ENCODE data around the gene YIF1A. TPM values are rescaled to one million over a fixed set of nuclear protein-coding genes. Genes with fewer than 3 reads are reported as not detected.

The YIF1A gene
- total and polyA plus RNA-seq, 2 experiments from 2014 or later = 132 to 265 TPM

DNA sequence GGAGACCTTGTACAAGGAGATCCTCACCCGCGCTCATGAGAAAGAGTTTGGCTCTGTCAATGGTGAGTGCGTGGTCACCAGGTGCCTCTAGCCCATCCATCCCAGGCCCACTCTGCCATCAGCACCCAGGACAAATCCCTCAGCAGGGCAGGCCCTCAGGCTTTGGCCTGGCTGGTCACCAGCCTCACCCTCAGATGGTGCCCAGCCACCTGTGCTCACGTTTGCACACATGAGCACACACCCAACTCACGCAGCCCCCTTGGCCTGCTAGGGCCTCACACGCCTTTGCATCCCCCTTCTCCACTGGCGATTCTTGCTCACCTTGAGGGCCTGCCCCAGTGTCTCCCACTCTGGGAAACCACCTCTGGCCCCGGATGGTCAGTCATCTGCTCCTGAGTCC lies 24.6 kb downstream of the YIF1A start:
- no peak overlapping the region for H3K27ac ChIP-seq
- 93% methylated on average over 8 of the region's 8 CpGs for WGBS (ENCODE audit: low lambda C conversion rate, missing lambda C conversion rate)
- no peak overlapping the region for H3K4me2 ChIP-seq
- no peaks in the 10 kb centered on the region for H3K36me3 ChIP-seq (replicated peaks; ENCODE audit: insufficient read depth, low read depth)
- no peak for DNase-seq (ENCODE audit: low spot score)
- H3K79me2 ChIP-seq = peaks cover 14% of the 10 kb centered on the region
- peaks cover 3% of the 10 kb centered on the region for H3K4me1 ChIP-seq (ENCODE audit: insufficient read depth)
- no peaks in the 10 kb centered on the region for H3K9me2 ChIP-seq (replicated peaks; ENCODE audit: insufficient read depth)
- no peak overlapping the region for H2AFZ ChIP-seq
- TF ChIP-seq, protein P1, sequence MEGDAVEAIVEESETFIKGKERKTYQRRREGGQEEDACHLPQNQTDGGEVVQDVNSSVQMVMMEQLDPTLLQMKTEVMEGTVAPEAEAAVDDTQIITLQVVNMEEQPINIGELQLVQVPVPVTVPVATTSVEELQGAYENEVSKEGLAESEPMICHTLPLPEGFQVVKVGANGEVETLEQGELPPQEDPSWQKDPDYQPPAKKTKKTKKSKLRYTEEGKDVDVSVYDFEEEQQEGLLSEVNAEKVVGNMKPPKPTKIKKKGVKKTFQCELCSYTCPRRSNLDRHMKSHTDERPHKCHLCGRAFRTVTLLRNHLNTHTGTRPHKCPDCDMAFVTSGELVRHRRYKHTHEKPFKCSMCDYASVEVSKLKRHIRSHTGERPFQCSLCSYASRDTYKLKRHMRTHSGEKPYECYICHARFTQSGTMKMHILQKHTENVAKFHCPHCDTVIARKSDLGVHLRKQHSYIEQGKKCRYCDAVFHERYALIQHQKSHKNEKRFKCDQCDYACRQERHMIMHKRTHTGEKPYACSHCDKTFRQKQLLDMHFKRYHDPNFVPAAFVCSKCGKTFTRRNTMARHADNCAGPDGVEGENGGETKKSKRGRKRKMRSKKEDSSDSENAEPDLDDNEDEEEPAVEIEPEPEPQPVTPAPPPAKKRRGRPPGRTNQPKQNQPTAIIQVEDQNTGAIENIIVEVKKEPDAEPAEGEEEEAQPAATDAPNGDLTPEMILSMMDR (IDR thresholded peaks at IDR 0.05; ENCODE audit: poor library complexity) = no peak
- TF ChIP-seq EZH2phosphoT487 (IDR thresholded peaks at IDR 0.05; ENCODE audit: low read depth, severe bottlenecking, unreplicated experiment) (no peak), EZH2 (IDR thresholded peaks at IDR 0.05; ENCODE audit: borderline replicate concordance) (no peak)
- no peaks in the 10 kb centered on the region for H3K27me3 ChIP-seq
- no peak overlapping the region for H3K4me3 ChIP-seq
- H3K9me3 ChIP-seq (ENCODE audit: low read depth) = no peaks in the 10 kb centered on the region
- H4K20me1 ChIP-seq (ENCODE audit: insufficient read depth, poor library complexity, severe bottlenecking) = peaks cover 3% of the 10 kb centered on the region

DNA sequence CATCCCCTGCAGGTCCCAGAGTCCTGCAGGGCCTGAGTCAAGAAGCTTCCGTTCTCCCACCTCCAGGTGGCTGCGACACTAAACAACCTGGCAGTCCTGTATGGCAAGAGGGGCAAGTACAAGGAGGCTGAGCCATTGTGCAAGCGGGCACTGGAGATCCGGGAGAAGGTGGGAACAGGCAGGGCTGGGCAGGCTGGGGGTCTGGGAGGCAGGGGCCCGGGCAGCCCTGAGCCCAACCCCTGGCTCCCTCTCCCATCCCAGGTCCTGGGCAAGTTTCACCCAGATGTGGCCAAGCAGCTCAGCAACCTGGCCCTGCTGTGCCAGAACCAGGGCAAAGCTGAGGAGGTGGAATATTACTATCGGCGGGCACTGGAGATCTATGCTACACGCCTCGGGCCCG lies 25.2 kb downstream of the YIF1A start:
- no peak overlapping the region for H3K4me2 ChIP-seq
- H4K20me1 ChIP-seq (ENCODE audit: insufficient read depth, poor library complexity, severe bottlenecking) = peaks cover 5% of the 10 kb centered on the region
- WGBS (ENCODE audit: low lambda C conversion rate, missing lambda C conversion rate) = 96% methylated on average over 7 of the region's 10 CpGs
- peaks cover 14% of the 10 kb centered on the region for H3K79me2 ChIP-seq
- H3K4me1 ChIP-seq (ENCODE audit: insufficient read depth) = peaks cover 6% of the 10 kb centered on the region
- H3K36me3 ChIP-seq (replicated peaks; ENCODE audit: insufficient read depth, low read depth) = no peaks in the 10 kb centered on the region
- no peak for DNase-seq (ENCODE audit: low spot score)
- no peak overlapping the region for H3K4me3 ChIP-seq
- no peaks in the 10 kb centered on the region for H3K9me3 ChIP-seq (ENCODE audit: low read depth)
- H3K27ac ChIP-seq = no peak overlapping the region
- H3K27me3 ChIP-seq = no peaks in the 10 kb centered on the region
- no peak overlapping the region for H2AFZ ChIP-seq
- no peaks in the 10 kb centered on the region for H3K9me2 ChIP-seq (replicated peaks; ENCODE audit: insufficient read depth)
- no peak for TF ChIP-seq EZH2phosphoT487 (IDR thresholded peaks at IDR 0.05; ENCODE audit: low read depth, severe bottlenecking, unreplicated experiment)
- TF ChIP-seq EZH2 (IDR thresholded peaks at IDR 0.05; ENCODE audit: borderline replicate concordance) = no peak
- TF ChIP-seq, protein P1 (IDR thresholded peaks at IDR 0.05; ENCODE audit: poor library complexity) = no peak

- Histone ChIP-seq H3K4me2 (no peak overlapping the region), H3K36me3 (replicated peaks; ENCODE audit: insufficient read depth, low read depth) (no peaks in the 10 kb centered on the region), H3K4me3 (no peak overlapping the region), H3K79me2 (peaks cover 17% of the 10 kb centered on the region), H3K9me2 (replicated peaks; ENCODE audit: insufficient read depth) (no peaks in the 10 kb centered on the region), H3K4me1 (ENCODE audit: insufficient read depth) (peaks cover 11% of the 10 kb centered on the region), H4K20me1 (ENCODE audit: insufficient read depth, poor library complexity, severe bottlenecking) (peaks cover 8% of the 10 kb centered on the region), H3K27ac (no peak overlapping the region), H3K27me3 (no peaks in the 10 kb centered on the region), H3K9me3 (ENCODE audit: low read depth) (no peaks in the 10 kb centered on the region), H2AFZ (no peak overlapping the region)
- DNase-seq (ENCODE audit: low spot score) = no peak
- TF ChIP-seq, protein P1 (IDR thresholded peaks at IDR 0.05; ENCODE audit: poor library complexity) = no peak
- TF ChIP-seq EZH2 (IDR thresholded peaks at IDR 0.05; ENCODE audit: borderline replicate concordance) (no peak), EZH2phosphoT487 (IDR thresholded peaks at IDR 0.05; ENCODE audit: low read depth, severe bottlenecking, unreplicated experiment) (no peak)
- 98% methylated on average over 4 of the region's 4 CpGs for WGBS (ENCODE audit: low lambda C conversion rate, missing lambda C conversion rate)
These were observed 25.7 kb downstream of the YIF1A start for GRCh38 chr11:66263231-66263630.

DNA sequence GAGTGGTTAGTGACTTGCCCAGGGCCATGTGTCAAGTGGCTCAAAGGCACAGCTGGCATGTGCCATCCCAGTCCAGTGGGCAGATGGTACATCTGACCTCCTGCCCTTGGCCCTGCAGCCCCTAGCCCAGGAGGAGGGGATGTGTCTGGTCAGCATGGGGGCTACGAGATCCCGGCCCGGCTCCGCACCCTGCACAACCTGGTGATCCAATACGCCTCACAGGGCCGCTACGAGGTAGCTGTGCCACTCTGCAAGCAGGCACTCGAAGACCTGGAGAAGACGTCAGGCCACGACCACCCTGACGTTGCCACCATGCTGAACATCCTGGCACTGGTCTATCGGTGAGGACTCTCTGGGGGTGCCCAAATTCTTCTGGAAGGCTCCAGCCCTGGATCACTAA lies 26.2 kb downstream of the YIF1A start:
- H3K4me3 ChIP-seq = no peak overlapping the region
- H3K9me2 ChIP-seq (replicated peaks; ENCODE audit: insufficient read depth) = no peaks in the 10 kb centered on the region
- peaks cover 8% of the 10 kb centered on the region for H4K20me1 ChIP-seq (ENCODE audit: insufficient read depth, poor library complexity, severe bottlenecking)
- WGBS (ENCODE audit: low lambda C conversion rate, missing lambda C conversion rate) = over 99% methylated on average over 12 of the region's 12 CpGs
- H3K9me3 ChIP-seq (ENCODE audit: low read depth) = no peaks in the 10 kb centered on the region
- peaks cover 17% of the 10 kb centered on the region for H3K79me2 ChIP-seq
- TF ChIP-seq EZH2 (IDR thresholded peaks at IDR 0.05; ENCODE audit: borderline replicate concordance) (no peak), EZH2phosphoT487 (IDR thresholded peaks at IDR 0.05; ENCODE audit: low read depth, severe bottlenecking, unreplicated experiment) (no peak)
- TF ChIP-seq, protein P1 (IDR thresholded peaks at IDR 0.05; ENCODE audit: poor library complexity) = no peak
- no peaks in the 10 kb centered on the region for H3K27me3 ChIP-seq
- no peaks in the 10 kb centered on the region for H3K36me3 ChIP-seq (replicated peaks; ENCODE audit: insufficient read depth, low read depth)
- H3K4me2 ChIP-seq = no peak overlapping the region
- H3K4me1 ChIP-seq (ENCODE audit: insufficient read depth) = peaks cover 11% of the 10 kb centered on the region
- H3K27ac ChIP-seq = no peak overlapping the region
- no peak overlapping the region for H2AFZ ChIP-seq
- DNase-seq (ENCODE audit: low spot score) = no peak

All from hepatocyte (in vitro differentiated cells).